ENCODE data around the gene WFDC8.

DNA sequence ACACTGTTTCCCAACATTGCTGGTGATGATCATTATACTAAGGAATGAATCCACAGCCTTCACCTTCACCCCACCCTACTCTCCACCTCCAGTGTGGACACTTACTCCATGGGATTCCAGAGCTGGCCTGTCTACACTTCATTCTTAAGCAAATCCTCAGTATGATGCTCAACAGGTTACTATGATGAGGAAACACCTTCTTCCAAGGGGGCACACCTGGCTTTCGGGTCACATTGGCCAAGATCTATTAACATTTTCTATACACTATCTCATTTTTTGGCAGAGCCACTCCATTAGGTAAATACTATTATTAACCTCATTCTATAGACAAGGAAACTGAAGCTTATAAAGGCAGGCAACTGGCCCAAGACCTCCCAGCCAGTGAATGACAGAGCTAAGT lies 23.9 kb downstream of the WFDC8 start:
- TF ChIP-seq, protein P1, sequence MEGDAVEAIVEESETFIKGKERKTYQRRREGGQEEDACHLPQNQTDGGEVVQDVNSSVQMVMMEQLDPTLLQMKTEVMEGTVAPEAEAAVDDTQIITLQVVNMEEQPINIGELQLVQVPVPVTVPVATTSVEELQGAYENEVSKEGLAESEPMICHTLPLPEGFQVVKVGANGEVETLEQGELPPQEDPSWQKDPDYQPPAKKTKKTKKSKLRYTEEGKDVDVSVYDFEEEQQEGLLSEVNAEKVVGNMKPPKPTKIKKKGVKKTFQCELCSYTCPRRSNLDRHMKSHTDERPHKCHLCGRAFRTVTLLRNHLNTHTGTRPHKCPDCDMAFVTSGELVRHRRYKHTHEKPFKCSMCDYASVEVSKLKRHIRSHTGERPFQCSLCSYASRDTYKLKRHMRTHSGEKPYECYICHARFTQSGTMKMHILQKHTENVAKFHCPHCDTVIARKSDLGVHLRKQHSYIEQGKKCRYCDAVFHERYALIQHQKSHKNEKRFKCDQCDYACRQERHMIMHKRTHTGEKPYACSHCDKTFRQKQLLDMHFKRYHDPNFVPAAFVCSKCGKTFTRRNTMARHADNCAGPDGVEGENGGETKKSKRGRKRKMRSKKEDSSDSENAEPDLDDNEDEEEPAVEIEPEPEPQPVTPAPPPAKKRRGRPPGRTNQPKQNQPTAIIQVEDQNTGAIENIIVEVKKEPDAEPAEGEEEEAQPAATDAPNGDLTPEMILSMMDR (IDR thresholded peaks at IDR 0.05; ENCODE audit: low read depth, low read length, poor library complexity, severe bottlenecking), result no peak
- no peak for TF ChIP-seq EZH2phosphoT487 (IDR thresholded peaks at IDR 0.05; ENCODE audit: borderline replicate concordance, low read length)

Data from DOHH2 (cell line).